Trophoblast cell (in vitro differentiated cells and primary cell): ENCODE data around the gene ASCL1.

Source experiments
- DNase-seq, 2 donors: peaks; one replicate each; pipeline ENCODE4 v3.0.0-alpha.2; 2016
- H2AFZ ChIP-seq: 2 replicates; pipeline ENCODE4 v1.6.1; 2013; ENCODE audit warnings: low read length, moderate library complexity, mild to moderate bottlenecking; ENCODE audit not compliant: insufficient read depth, poor library complexity
- H2AK5ac ChIP-seq: 2 replicates; pipeline ENCODE4 v1.6.1; 2013; ENCODE audit warnings: mild to moderate bottlenecking, low read length
- H2BK120ac ChIP-seq: 2 replicates; pipeline ENCODE4 v1.6.1; 2013; ENCODE audit warnings: low read length, mild to moderate bottlenecking, moderate library complexity; ENCODE audit not compliant: insufficient read depth, poor library complexity
- H2BK12ac ChIP-seq: 2 replicates; pipeline ENCODE4 v1.6.1; 2013; ENCODE audit warnings: mild to moderate bottlenecking, low read length, moderate library complexity
- H2BK5ac ChIP-seq: 2 replicates; pipeline ENCODE4 v1.6.1; 2013; ENCODE audit warnings: low read length, low read depth, moderate library complexity, mild to moderate bottlenecking; ENCODE audit not compliant: poor library complexity
- H3K14ac ChIP-seq: 2 replicates; pipeline ENCODE4 v1.6.1; 2013; ENCODE audit warnings: mild to moderate bottlenecking, low read length
- H3K18ac ChIP-seq: 2 replicates; pipeline ENCODE4 v1.6.1; 2013; ENCODE audit warnings: mild to moderate bottlenecking, low read length
- H3K23ac ChIP-seq: 2 replicates; pipeline ENCODE4 v1.6.1; 2013; ENCODE audit warnings: low read length
- H3K27ac ChIP-seq: 2 replicates; pipeline ENCODE4 v1.5.1; 2013; ENCODE audit warnings: low read depth, mild to moderate bottlenecking, inconsistent platforms, low read length, moderate library complexity
- H3K27me3 ChIP-seq: 2 replicates; pipeline ENCODE4 v1.6.1; 2013; ENCODE audit warnings: inconsistent platforms, mild to moderate bottlenecking, low read length, moderate library complexity; ENCODE audit not compliant: insufficient read depth
- H3K36me3 ChIP-seq, 2 experiments: 1 replicate in 1 of 2; 2 replicates in 1 of 2; pipeline ENCODE4 v1.6.1; 2013; ENCODE audit warnings: low read length in 2 of 2, mild to moderate bottlenecking in 2 of 2, moderate library complexity in 1 of 2; ENCODE audit not compliant: insufficient read depth in 2 of 2, control insufficient read depth in 1 of 2
- H3K4ac ChIP-seq: 2 replicates; pipeline ENCODE4 v1.6.1; 2013; ENCODE audit warnings: low read depth, mild to moderate bottlenecking, low read length, moderate library complexity
- H3K4me1 ChIP-seq, 2 experiments: 1 replicate in 1 of 2; 2 replicates in 1 of 2; pipeline ENCODE4 v1.6.1; 2013; ENCODE audit warnings: low read length in 2 of 2, mild to moderate bottlenecking in 2 of 2, moderate library complexity in 1 of 2; ENCODE audit not compliant: insufficient read depth in 2 of 2, control insufficient read depth in 1 of 2
- H3K4me2 ChIP-seq: 2 replicates; pipeline ENCODE4 v1.6.1; 2013; ENCODE audit warnings: inconsistent platforms, mild to moderate bottlenecking, low read length, moderate library complexity
- H3K4me3 ChIP-seq: 2 replicates; pipeline ENCODE4 v1.5.1; 2013; ENCODE audit warnings: mild to moderate bottlenecking, low read depth, low read length, inconsistent platforms
- H3K79me1 ChIP-seq: one replicate; pipeline ENCODE4 v1.6.1; 2013; ENCODE audit warnings: low read length
- H3K79me2 ChIP-seq: 2 replicates; pipeline ENCODE4 v1.6.1; 2013; ENCODE audit warnings: low read length, mild to moderate bottlenecking; ENCODE audit not compliant: control insufficient read depth, insufficient read depth, poor library complexity
- H3K9ac ChIP-seq: 2 replicates; pipeline ENCODE4 v1.6.1; 2013; ENCODE audit warnings: mild to moderate bottlenecking, low read length
- H3K9me3 ChIP-seq: 2 replicates; pipeline ENCODE4 v1.6.1; 2013; ENCODE audit warnings: low read depth, mild to moderate bottlenecking, control low read depth, inconsistent platforms, low read length; ENCODE audit not compliant: insufficient read depth
- H4K12ac ChIP-seq: 2 replicates; pipeline ENCODE4 v1.6.1; 2013; ENCODE audit warnings: low read depth, mild to moderate bottlenecking, low read length, moderate library complexity
- H4K8ac ChIP-seq: 2 replicates; pipeline ENCODE4 v1.6.1; 2013; ENCODE audit warnings: low read depth, mild to moderate bottlenecking, low read length, moderate library complexity
- H4K91ac ChIP-seq: one replicate; pipeline ENCODE4 v1.6.1; 2013; ENCODE audit warnings: low read depth, mild to moderate bottlenecking, low read length, moderate library complexity
- WGBS: extraction: QIAGEN DNeasy Blood & Tissue Kit; methylation state at CpG from one replicate; pipeline ENCODE4 v1.1.7; 2013; ENCODE audit warnings: missing lambda C conversion rate; ENCODE audit not compliant: insufficient read length, insufficient coverage; ENCODE audit errors: extremely low coverage; 5-methylcytosine and 5-hydroxymethylcytosine counted together

Gene ASCL1

GRCh38 chr12:102951841-102952240, 5.6 kb upstream of the ASCL1 start:
- no peak overlapping the region for H3K4me3 ChIP-seq
- H3K23ac ChIP-seq = no peak overlapping the region
- H2AFZ ChIP-seq = no peak overlapping the region
- H3K27ac ChIP-seq = no peak overlapping the region
- H3K14ac ChIP-seq = no peak overlapping the region
- no peak overlapping the region for H2BK120ac ChIP-seq
- no peaks in the 10 kb centered on the region for H3K79me2 ChIP-seq
- no peak overlapping the region for H3K18ac ChIP-seq
- H3K9ac ChIP-seq = no peak overlapping the region
- H3K4ac ChIP-seq = no peak overlapping the region
- no peak for DNase-seq
- H4K12ac ChIP-seq = no peak overlapping the region
- no CpG with 5 or more reads among the region's 9 CpGs for WGBS
- no peak overlapping the region for H2AK5ac ChIP-seq
- H2BK5ac ChIP-seq = no peak overlapping the region
- peaks cover 46% of the 10 kb centered on the region for H3K27me3 ChIP-seq
- H3K4me2 ChIP-seq = no peak overlapping the region
- no peak overlapping the region for H4K91ac ChIP-seq
- H4K8ac ChIP-seq = no peak overlapping the region
- H3K4me1 ChIP-seq = peaks cover 7 to 9% of the 10 kb centered on the region in 2 experiments
- H3K79me1 ChIP-seq = no peaks in the 10 kb centered on the region
- no peaks in the 10 kb centered on the region for H3K36me3 ChIP-seq
- peaks cover 7% of the 10 kb centered on the region for H3K9me3 ChIP-seq
- H2BK12ac ChIP-seq = no peak overlapping the region

GRCh38 chr12:102953221-102953620, 4.3 kb upstream of the ASCL1 start:
- H3K4me1 ChIP-seq = peaks cover 7 to 13% of the 10 kb centered on the region in 2 experiments
- H3K79me1 ChIP-seq = no peaks in the 10 kb centered on the region
- no peak overlapping the region for H4K91ac ChIP-seq
- no peak overlapping the region for H2BK12ac ChIP-seq
- H3K4me3 ChIP-seq = no peak overlapping the region
- H4K12ac ChIP-seq = no peak overlapping the region
- no peaks in the 10 kb centered on the region for H3K36me3 ChIP-seq
- H3K27me3 ChIP-seq = peaks cover 58% of the 10 kb centered on the region
- no peak overlapping the region for H2BK120ac ChIP-seq
- no peak overlapping the region for H2BK5ac ChIP-seq
- no peak overlapping the region for H3K14ac ChIP-seq
- no peak overlapping the region for H2AFZ ChIP-seq
- H3K27ac ChIP-seq = no peak overlapping the region
- no peak overlapping the region for H3K23ac ChIP-seq
- no peak for DNase-seq
- no peak overlapping the region for H3K4ac ChIP-seq
- H3K18ac ChIP-seq = no peak overlapping the region
- H3K79me2 ChIP-seq = no peaks in the 10 kb centered on the region
- no peak overlapping the region for H4K8ac ChIP-seq
- H3K9me3 ChIP-seq = peaks cover 7% of the 10 kb centered on the region
- H2AK5ac ChIP-seq = no peak overlapping the region
- no peak overlapping the region for H3K4me2 ChIP-seq
- no peak overlapping the region for H3K9ac ChIP-seq

GRCh38 chr12:102954134-102954533, 3.3 kb upstream of the ASCL1 start:
- no peak overlapping the region for H3K14ac ChIP-seq
- no peaks in the 10 kb centered on the region for H3K79me1 ChIP-seq
- H2BK12ac ChIP-seq = no peak overlapping the region
- H3K18ac ChIP-seq = no peak overlapping the region
- no peak overlapping the region for H2AFZ ChIP-seq
- H4K8ac ChIP-seq = no peak overlapping the region
- H3K36me3 ChIP-seq = no peaks in the 10 kb centered on the region
- no peak overlapping the region for H4K12ac ChIP-seq
- peaks cover 10 to 16% of the 10 kb centered on the region in 2 experiments for H3K4me1 ChIP-seq
- no peak overlapping the region for H3K9ac ChIP-seq
- DNase-seq = no peak
- H3K27ac ChIP-seq = no peak overlapping the region
- no peak overlapping the region for H3K23ac ChIP-seq
- peaks cover 67% of the 10 kb centered on the region for H3K27me3 ChIP-seq
- no CpG with 5 or more reads among the region's 1 CpG for WGBS
- H3K4me3 ChIP-seq = no peak overlapping the region
- no peak overlapping the region for H2AK5ac ChIP-seq
- H3K4me2 ChIP-seq = no peak overlapping the region
- H3K79me2 ChIP-seq = no peaks in the 10 kb centered on the region
- no peak overlapping the region for H3K4ac ChIP-seq
- H2BK120ac ChIP-seq = no peak overlapping the region
- H2BK5ac ChIP-seq = no peak overlapping the region
- H3K9me3 ChIP-seq = peaks cover 10% of the 10 kb centered on the region
- H4K91ac ChIP-seq = no peak overlapping the region

DNA sequence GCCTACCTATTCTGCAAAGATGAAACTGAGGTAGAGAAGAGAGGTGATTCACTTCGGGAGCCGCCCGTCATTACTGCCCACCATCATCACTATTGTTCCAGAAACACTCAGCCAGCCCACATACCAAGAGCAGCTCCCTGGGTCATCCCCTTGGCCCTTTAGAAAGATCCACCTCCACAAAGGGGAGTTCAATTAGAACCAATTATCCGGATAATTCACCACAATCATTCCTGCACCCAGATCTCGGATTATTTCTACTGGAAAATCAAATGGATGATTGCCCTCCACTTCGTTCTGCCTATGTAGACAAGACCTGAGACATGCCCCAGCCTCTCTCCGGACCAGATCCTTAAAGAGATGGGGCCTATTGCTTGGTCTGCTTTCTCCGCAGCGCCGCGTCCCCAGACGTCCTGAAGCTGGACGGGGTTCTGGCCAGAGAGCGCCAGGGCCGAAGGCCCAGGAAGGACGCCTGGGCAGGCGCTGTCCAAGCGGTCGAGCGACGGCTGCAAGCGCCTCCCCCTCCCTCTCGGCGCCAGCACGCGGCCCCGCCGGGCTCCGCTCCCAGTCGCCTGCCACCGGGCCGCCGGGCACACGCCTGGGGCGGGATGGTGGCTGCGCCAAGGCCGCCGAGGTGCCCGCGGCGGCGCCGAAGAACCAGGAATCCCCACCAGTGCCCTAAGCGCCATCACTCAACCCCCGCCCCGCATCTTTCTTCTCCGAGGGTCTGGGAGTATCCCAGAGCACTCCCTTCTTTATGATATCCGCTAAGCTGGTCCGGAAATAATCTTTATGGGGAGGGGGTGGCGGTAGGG, 1.3 kb upstream of the ASCL1 start:
- Histone ChIP-seq H3K4me3 (no peak overlapping the region), H3K14ac (no peak overlapping the region), H3K27me3 (peaks cover 71% of the 10 kb centered on the region), H4K8ac (no peak overlapping the region), H4K91ac (no peak overlapping the region), H3K9ac (no peak overlapping the region), H3K79me2 (no peaks in the 10 kb centered on the region), H3K9me3 (peaks cover 11% of the 10 kb centered on the region), H2BK120ac (no peak overlapping the region), H3K79me1 (no peaks in the 10 kb centered on the region), H2BK12ac (no peak overlapping the region), H3K23ac (no peak overlapping the region), H3K18ac (no peak overlapping the region), H3K27ac (no peak overlapping the region), H3K36me3 (no peaks in the 10 kb centered on the region), H3K4ac (no peak overlapping the region), H2AFZ (no peak overlapping the region), H3K4me1 (peaks cover 3 to 9% of the 10 kb centered on the region in 2 experiments), H2AK5ac (no peak overlapping the region), H4K12ac (no peak overlapping the region), H2BK5ac (no peak overlapping the region), H3K4me2 (peak overlapping the region; percentile 23)
- no peak for DNase-seq
- no CpG with 5 or more reads among the region's 50 CpGs for WGBS
